Esophagus muscularis mucosa (tissue), 3 donors: Measurements from ENCODE around the gene SF3A1.

ENCODE experiments used
- POLR2A ChIP-seq: fragments of 450-650 bp; IDR thresholded peaks from one replicate; pipeline ENCODE4 v1.6.1; 2017; ENCODE audit warnings: antibody characterized with exemption, moderate library complexity, mild to moderate bottlenecking, low read depth
- POLR2AphosphoS5 ChIP-seq, 2 donors: sonication (generic); formaldehyde crosslinking; IDR thresholded peaks; one replicate each; pipeline ENCODE4 v1.6.1; 2017; ENCODE audit warnings: antibody characterized with exemption in 2 of 2
- TF ChIP-seq, protein P1 (sequence below), 3 experiments: fragments of 200-600 bp in 2 of 3; fragments of 450-650 bp in 1 of 3; sonication (generic) in 2 of 3; IDR thresholded peaks; one replicate each; pipeline ENCODE4 v1.5.1; 2017 to 2019; ENCODE audit warnings: antibody characterized with exemption in 3 of 3, mild to moderate bottlenecking in 2 of 3, moderate library complexity in 1 of 3

DNA sequence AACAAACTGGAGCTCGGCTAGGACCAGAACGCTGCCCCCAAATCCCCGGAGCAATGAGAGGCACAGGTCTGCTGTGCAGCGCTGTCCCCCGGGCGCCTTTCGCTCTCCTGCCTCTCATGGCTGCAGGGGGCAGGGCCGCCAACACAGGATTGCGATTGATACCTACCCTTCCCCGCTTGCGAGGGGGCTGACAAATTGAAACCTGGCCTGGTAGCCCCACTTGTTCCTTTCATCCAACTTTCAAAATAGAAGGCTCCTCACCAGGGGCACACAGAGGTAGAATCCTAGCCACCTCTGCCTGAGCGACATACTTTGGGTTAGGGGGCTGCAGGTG, 66.7 kb downstream of the SF3A1 start:
- TF ChIP-seq, protein P1, sequence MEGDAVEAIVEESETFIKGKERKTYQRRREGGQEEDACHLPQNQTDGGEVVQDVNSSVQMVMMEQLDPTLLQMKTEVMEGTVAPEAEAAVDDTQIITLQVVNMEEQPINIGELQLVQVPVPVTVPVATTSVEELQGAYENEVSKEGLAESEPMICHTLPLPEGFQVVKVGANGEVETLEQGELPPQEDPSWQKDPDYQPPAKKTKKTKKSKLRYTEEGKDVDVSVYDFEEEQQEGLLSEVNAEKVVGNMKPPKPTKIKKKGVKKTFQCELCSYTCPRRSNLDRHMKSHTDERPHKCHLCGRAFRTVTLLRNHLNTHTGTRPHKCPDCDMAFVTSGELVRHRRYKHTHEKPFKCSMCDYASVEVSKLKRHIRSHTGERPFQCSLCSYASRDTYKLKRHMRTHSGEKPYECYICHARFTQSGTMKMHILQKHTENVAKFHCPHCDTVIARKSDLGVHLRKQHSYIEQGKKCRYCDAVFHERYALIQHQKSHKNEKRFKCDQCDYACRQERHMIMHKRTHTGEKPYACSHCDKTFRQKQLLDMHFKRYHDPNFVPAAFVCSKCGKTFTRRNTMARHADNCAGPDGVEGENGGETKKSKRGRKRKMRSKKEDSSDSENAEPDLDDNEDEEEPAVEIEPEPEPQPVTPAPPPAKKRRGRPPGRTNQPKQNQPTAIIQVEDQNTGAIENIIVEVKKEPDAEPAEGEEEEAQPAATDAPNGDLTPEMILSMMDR (IDR thresholded peaks at IDR 0.05) = no peak
- TF ChIP-seq POLR2AphosphoS5 (IDR thresholded peaks at IDR 0.05) = no peak
- peak; percentile 51 for TF ChIP-seq POLR2A
